Muscle layer of duodenum (tissue), 2 donors: Measurements from ENCODE around the gene MCF2L.
A peak's percentile ranks its signal among the peaks of the same experiment; 100 is the strongest.

Source experiments
- H3K27ac ChIP-seq: one replicate; pipeline ENCODE4 v1.7.0; 2013; ENCODE audit warnings: mild to moderate bottlenecking, low read length
- H3K27me3 ChIP-seq: one replicate; pipeline ENCODE4 v1.7.0; 2013; ENCODE audit warnings: low read depth, mild to moderate bottlenecking, control low read depth, low read length
- H3K36me3 ChIP-seq, 2 donors: one replicate each; pipeline ENCODE4 v1.7.0; 2013; ENCODE audit warnings: low read length in 2 of 2, control low read depth in 1 of 2, mild to moderate bottlenecking in 1 of 2; ENCODE audit not compliant: insufficient read depth in 2 of 2, control insufficient read depth in 1 of 2
- H3K4me1 ChIP-seq, 2 donors: one replicate each; pipeline ENCODE4 v1.7.0; 2013; ENCODE audit warnings: low read length in 2 of 2, mild to moderate bottlenecking in 2 of 2, control low read depth in 1 of 2, moderate library complexity in 1 of 2; ENCODE audit not compliant: insufficient read depth in 2 of 2, control insufficient read depth in 1 of 2
- H3K4me3 ChIP-seq, 2 donors: one replicate each; pipeline ENCODE4 v1.7.0; 2013; ENCODE audit warnings: low read length in 2 of 2, low read depth in 1 of 2, mild to moderate bottlenecking in 1 of 2
- H3K9me3 ChIP-seq, 2 donors: one replicate each; pipeline ENCODE4 v1.7.0; 2013; ENCODE audit warnings: low read length in 2 of 2, control low read depth in 1 of 2, mild to moderate bottlenecking in 1 of 2; ENCODE audit not compliant: control insufficient read depth in 1 of 2
- donor health status: healthy.

Gene MCF2L

DNA sequence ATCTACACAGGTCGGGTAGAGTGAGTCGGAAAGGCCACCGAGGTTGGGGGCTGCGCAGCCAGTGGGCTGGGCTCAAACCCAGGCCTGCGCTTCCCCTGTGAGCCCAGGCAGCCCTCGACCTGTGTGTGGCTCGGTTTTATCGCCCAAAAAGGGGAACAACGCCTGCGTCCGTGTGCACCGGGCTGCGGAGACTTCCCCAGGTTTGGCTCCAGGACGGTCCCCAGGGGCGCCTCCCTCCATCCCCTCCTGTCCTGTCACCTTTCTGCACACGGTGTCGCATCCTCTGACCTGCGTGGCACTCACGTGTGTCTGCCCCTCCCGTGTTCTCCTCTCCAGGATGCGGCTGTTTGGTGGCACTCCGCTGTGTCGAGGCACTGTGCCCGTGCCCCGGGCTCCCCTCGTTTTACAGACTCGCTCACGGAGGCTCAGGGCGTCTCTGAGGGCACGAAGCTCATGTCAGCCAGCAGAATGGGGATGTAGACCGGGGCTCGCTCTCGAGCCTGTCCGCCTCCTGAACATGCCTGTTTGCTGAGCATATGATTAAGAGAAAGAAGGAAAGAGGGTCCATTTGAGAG is 25.9 kb downstream of the MCF2L start:
- H3K27me3 ChIP-seq: no peaks in the 10 kb centered on the region
- H3K9me3 ChIP-seq: no peaks in the 10 kb centered on the region
- H3K4me1 ChIP-seq: no peaks in the 10 kb centered on the region
- no peak overlapping the region for H3K4me3 ChIP-seq
- no peaks in the 10 kb centered on the region for H3K36me3 ChIP-seq
- H3K27ac ChIP-seq: no peak overlapping the region

- Histone ChIP-seq H3K4me1 (no peaks in the 10 kb centered on the region), H3K27ac (no peak overlapping the region), H3K27me3 (peaks cover under 1% of the 10 kb centered on the region)
Measured at GRCh38 chr13:112995395-112996191, 26.6 kb downstream of the MCF2L start.

DNA sequence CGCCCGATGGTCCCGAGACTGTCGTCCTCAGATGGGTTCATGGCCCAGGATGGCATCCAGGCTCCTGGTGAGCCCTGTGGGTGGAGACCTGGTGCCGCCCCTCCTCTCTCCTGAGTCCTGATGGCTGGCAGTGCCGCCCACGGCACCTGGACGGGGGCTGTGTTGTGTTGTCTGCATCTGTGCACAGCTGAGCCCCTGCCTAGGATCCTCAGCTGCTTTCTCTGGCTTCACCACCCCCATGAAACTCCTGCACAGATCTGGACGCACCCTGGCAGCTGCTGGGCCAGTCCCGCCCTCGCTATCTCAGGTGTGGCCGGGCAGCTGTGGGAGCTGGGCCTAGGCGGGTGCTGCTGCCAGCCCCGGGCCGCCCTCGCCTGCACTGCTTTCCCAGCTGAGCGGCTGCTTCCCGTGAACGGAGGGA is 27.7 kb downstream of the MCF2L start:
- Histone ChIP-seq H3K36me3 (no peaks in the 10 kb centered on the region), H3K9me3 (no peaks in the 10 kb centered on the region), H3K4me1 (peaks cover 3 to 7% of the 10 kb centered on the region in 2 donors), H3K27ac (no peak overlapping the region), H3K27me3 (peaks cover 6% of the 10 kb centered on the region), H3K4me3 (no peak overlapping the region)

More at GRCh38 chr13:112995395-112996191, 26.6 kb downstream of the MCF2L start:
- no peaks in the 10 kb centered on the region for H3K36me3 ChIP-seq
- H3K4me3 ChIP-seq: no peak overlapping the region
- no peaks in the 10 kb centered on the region for H3K9me3 ChIP-seq

DNA sequence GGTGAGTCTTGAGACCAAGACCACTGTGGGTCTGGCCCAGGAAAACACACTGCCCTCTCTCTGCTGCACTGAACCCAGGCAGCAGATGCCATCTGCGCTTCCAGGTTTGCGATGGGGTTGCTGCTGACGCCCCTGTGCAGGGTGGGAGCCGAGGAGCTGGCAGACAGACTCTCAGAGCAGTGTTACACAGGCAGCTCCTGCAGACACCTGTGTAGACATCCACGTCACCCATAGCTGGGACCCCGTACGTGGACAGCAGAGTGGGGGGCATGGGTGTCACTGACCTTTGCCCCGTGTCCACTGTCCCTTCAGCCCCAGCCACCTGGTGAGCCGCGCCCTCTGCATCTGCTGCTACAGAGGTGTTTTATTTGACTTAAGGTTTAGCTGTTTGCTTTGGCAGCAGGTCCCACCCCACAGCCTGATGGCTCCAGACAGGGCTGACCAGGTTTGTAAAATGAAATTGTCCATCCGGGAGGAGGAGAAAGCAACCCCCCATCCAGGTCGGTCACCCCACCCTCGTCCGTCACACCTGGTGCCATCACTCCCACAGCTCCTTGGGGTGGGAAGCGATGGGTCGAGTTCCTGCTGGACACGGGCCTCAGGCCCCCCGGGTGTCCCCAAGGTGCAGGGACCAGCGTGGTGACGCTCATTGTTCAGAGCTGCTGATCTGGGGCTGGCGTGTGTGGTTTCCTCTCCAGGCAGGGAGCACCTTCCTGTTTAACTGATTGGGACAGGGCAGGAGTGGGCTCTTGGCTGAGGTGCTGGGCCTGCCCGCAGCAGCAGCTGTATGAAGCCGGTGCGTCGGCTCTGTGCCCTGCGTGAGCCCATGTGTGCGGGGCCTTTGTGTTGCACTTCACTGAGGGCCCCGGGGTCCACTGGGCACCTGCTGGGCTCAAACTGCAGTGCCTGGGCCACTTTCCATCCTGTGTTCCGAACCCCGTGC is 28.4 kb downstream of the MCF2L start:
- Histone ChIP-seq H3K9me3 (no peaks in the 10 kb centered on the region), H3K36me3 (no peaks in the 10 kb centered on the region), H3K27ac (no peak overlapping the region), H3K4me1 (peaks cover 3 to 11% of the 10 kb centered on the region in 2 donors), H3K4me3 (no peak overlapping the region), H3K27me3 (peaks cover 6% of the 10 kb centered on the region)

GRCh38 chr13:112998521-112999280 is 29.7 kb downstream of the MCF2L start:
- Histone ChIP-seq H3K36me3 (no peaks in the 10 kb centered on the region), H3K27me3 (peaks cover 6% of the 10 kb centered on the region), H3K4me1 (peaks cover 3 to 11% of the 10 kb centered on the region in 2 donors), H3K9me3 (no peaks in the 10 kb centered on the region), H3K4me3 (no peak overlapping the region), H3K27ac (no peak overlapping the region)

DNA sequence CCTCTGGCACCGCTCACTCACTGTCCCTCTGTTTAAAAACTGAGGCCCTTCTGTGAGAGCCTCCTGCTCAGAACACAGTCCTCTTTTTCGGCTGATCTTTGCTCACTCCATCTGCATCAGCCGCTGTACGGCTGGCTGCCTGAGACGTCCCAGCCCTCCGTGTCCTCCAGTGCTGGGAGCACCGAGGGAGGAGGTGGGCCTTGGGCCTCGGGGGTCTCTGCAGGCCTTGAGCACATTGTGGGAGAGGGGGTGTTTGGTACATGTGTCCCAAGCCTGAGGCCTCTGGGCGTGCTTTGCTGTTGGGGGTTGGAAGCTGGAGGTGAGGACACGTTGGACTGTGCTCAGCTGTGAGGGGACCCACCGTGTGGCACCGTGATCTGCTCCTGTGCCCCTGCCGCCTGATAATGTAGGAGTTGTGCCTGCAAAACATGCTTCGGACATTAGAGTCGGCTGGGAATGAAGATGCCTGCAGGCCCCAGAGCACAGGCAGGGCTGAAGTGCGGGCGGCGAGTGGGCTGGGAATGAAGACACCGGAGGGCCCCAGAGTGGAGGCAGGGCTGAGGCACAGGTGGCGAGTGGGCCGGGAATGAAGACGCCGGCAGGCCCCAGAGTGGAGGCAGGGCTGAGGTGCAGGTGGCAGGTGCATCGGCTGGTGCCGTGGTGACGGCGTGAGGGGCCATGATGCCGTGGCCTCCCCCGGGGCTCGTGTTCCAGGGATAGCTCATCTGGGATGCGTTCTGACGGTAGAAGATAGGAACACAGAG is 30.6 kb downstream of the MCF2L start:
- Histone ChIP-seq H3K9me3 (no peaks in the 10 kb centered on the region), H3K27ac (no peak overlapping the region), H3K27me3 (peaks cover 6% of the 10 kb centered on the region), H3K36me3 (no peaks in the 10 kb centered on the region), H3K4me3 (no peak overlapping the region), H3K4me1 (peaks cover 3 to 11% of the 10 kb centered on the region in 2 donors)

DNA sequence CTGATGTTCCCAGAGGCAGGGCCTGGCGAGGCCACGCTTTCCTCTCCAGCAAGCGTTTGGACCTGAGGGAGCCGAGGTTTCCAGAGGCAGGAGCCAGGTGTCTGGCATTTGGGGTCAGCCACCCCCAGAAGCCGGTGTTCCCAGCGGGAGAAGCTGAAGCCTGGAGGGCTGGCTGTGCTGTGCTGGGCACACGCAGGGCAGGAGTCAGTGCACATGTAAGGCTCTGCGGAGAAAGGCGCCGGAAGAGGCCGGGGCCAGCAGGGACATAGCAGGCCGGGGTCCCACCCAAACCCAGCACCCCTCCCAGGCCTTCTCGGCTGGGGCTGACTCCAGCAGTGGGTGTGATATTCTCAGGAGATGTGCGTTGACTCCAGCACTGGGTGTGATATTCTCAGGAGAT is 31.6 kb downstream of the MCF2L start:
- H3K4me1 ChIP-seq: peaks cover 3 to 11% of the 10 kb centered on the region in 2 donors
- no peaks in the 10 kb centered on the region for H3K9me3 ChIP-seq
- H3K27ac ChIP-seq: no peak overlapping the region
- H3K4me3 ChIP-seq: no peak overlapping the region
- H3K27me3 ChIP-seq: peaks cover 6% of the 10 kb centered on the region
- no peaks in the 10 kb centered on the region for H3K36me3 ChIP-seq

GRCh38 chr13:113001241-113002140 is 32.5 kb downstream of the MCF2L start:
- Histone ChIP-seq H3K4me1 (peaks cover 3 to 11% of the 10 kb centered on the region in 2 donors), H3K27ac (no peak overlapping the region), H3K9me3 (no peaks in the 10 kb centered on the region), H3K27me3 (peaks cover 6% of the 10 kb centered on the region), H3K36me3 (no peaks in the 10 kb centered on the region), H3K4me3 (peak overlapping the region in 1 of 2 donors; percentile 44)

GRCh38 chr13:113002206-113002912 is 33.3 kb downstream of the MCF2L start:
- no peaks in the 10 kb centered on the region for H3K9me3 ChIP-seq
- peaks cover 6% of the 10 kb centered on the region for H3K27me3 ChIP-seq
- peaks cover 3 to 11% of the 10 kb centered on the region in 2 donors for H3K4me1 ChIP-seq
- no peak overlapping the region for H3K27ac ChIP-seq
- no peak overlapping the region for H3K4me3 ChIP-seq
- H3K36me3 ChIP-seq: no peaks in the 10 kb centered on the region
